NCI-H2196 treated with DMSO at 0.1 percent for 48 hours (cell line): ENCODE measurements around the gene PELI3.

ENCODE experiments used
- DNase-seq: peaks from one replicate; lab custom pipeline; 2025; ENCODE audit not compliant: unreplicated experiment; lab: John Stamatoyannopoulos, UW

PELI3 gene

GRCh38 chr11:66473608-66474515, 7.2 kb downstream of the PELI3 start:
- no peak for DNase-seq

- DNase-seq, result no peak
Observed at GRCh38 chr11:66475349-66476172, 8.9 kb downstream of the PELI3 start.

- no peak for DNase-seq
Observed at GRCh38 chr11:66476173-66476840, 9.6 kb downstream of the PELI3 start.

- DNase-seq, result no peak
Observed at GRCh38 chr11:66476841-66477251, 10.1 kb downstream of the PELI3 start.

GRCh38 chr11:66477263-66478201, 10.8 kb downstream of the PELI3 start:
- DNase-seq, result no peak

- no peak for DNase-seq
Observed at GRCh38 chr11:66478729-66479393, 12.2 kb downstream of the PELI3 start.

- peak; percentile 73 for DNase-seq
Observed at GRCh38 chr11:66479394-66480116, 12.8 kb downstream of the PELI3 start.

- peak; percentile 95 for DNase-seq
Observed at GRCh38 chr11:66480117-66480938, 13.6 kb downstream of the PELI3 start, which contains the start of gene DPP3. DPP3 (plus strand) TSS chr11:66480434; CDS start chr11:66482201, 1,767 bp downstream.

GRCh38 chr11:66484806-66485380, 18.2 kb downstream of the PELI3 start:
- no peak for DNase-seq

- no peak for DNase-seq
Observed at GRCh38 chr11:66488957-66489356, 22.3 kb downstream of the PELI3 start.

- DNase-seq, result peak; percentile 48
Observed at GRCh38 chr11:66489636-66490035, 22.9 kb downstream of the PELI3 start.

- DNase-seq, result no peak
Observed at GRCh38 chr11:66491315-66491935, 24.7 kb downstream of the PELI3 start.

GRCh38 chr11:66492161-66492865, 25.6 kb downstream of the PELI3 start:
- DNase-seq, result no peak

- no peak for DNase-seq
Observed at GRCh38 chr11:66493130-66493529, 26.4 kb downstream of the PELI3 start.

GRCh38 chr11:66494458-66494857, 27.8 kb downstream of the PELI3 start:
- no peak for DNase-seq

- no peak for DNase-seq
Observed at GRCh38 chr11:66494935-66495334, 28.2 kb downstream of the PELI3 start.

- DNase-seq, result no peak
Observed at GRCh38 chr11:66495401-66495854, 28.7 kb downstream of the PELI3 start.
